ENCODE results near the gene BTBD6. TPM values are rescaled to one million over a fixed set of nuclear protein-coding genes. Genes with fewer than 3 reads are reported as not detected.

Gene BTBD6
- total and polyA plus RNA-seq, 3 experiments from 2014 or later = 16.2 to 55.0 (median 54.1) TPM

GRCh38 chr14:105280525-105280924 is 32.2 kb downstream of the BTBD6 start:
- no peak for DNase-seq
- H3K4me1 ChIP-seq (ENCODE audit: insufficient read depth, low read length) = peaks cover 12% of the 10 kb centered on the region
- ChIA-PET CTCF (interaction anchor here (1.0 kb wide), 1 partner anchor 21 kb away, joined by 3 read pairs; the partner anchor contains the start of gene BRF1), POLR2A (no interaction called here)
- H3K4me3 Mint-ChIP-seq = no peak overlapping the region
- peaks cover 19 to 42% (median 23%) of the 10 kb centered on the region in 3 donors for H3K4me1 Mint-ChIP-seq
- no peaks in the 10 kb centered on the region for H3K27me3 ChIP-seq (ENCODE audit: insufficient read depth, low read length, poor library complexity, severe bottlenecking)
- H3K9me3 ChIP-seq (ENCODE audit: low read length) = no peaks in the 10 kb centered on the region
- H3K36me3 ChIP-seq (ENCODE audit: insufficient read depth, low read length) = no peaks in the 10 kb centered on the region
- no peaks in the 10 kb centered on the region for H3K9me3 Mint-ChIP-seq
- no peaks in the 10 kb centered on the region for H3K27me3 Mint-ChIP-seq
- peaks cover 0 to 29% (median 2%) of the 10 kb centered on the region in 3 donors for H3K36me3 Mint-ChIP-seq
- H3K27ac ChIP-seq (ENCODE audit: low read depth, low read length) = no peak overlapping the region
- H3K27ac Mint-ChIP-seq = no peak overlapping the region
- H3K4me3 ChIP-seq (ENCODE audit: low read length) = no peak overlapping the region

- peaks cover 0 to 33% (median 3%) of the 10 kb centered on the region in 3 donors for H3K36me3 Mint-ChIP-seq
- H3K4me1 Mint-ChIP-seq = peaks cover 19 to 45% (median 26%) of the 10 kb centered on the region in 3 donors
- CTCF ChIA-PET = no interaction called here
- peak in 1 of 5 donors; percentile 35 for DNase-seq
- H3K27me3 ChIP-seq (ENCODE audit: insufficient read depth, low read length, poor library complexity, severe bottlenecking) = no peaks in the 10 kb centered on the region
- no peaks in the 10 kb centered on the region for H3K27me3 Mint-ChIP-seq
- POLR2A ChIA-PET = no interaction called here
- no peaks in the 10 kb centered on the region for H3K36me3 ChIP-seq (ENCODE audit: insufficient read depth, low read length)
- H3K4me1 ChIP-seq (ENCODE audit: insufficient read depth, low read length) = peaks cover 12% of the 10 kb centered on the region
- no peak overlapping the region for H3K4me3 ChIP-seq (ENCODE audit: low read length)
- H3K4me3 Mint-ChIP-seq = peak overlapping the region in 1 of 7 donors; percentile 11
- peak overlapping the region in 3 of 8 donors; percentile 1 to 81 (median 29) for H3K27ac Mint-ChIP-seq
- H3K9me3 Mint-ChIP-seq = no peaks in the 10 kb centered on the region
- no peaks in the 10 kb centered on the region for H3K9me3 ChIP-seq (ENCODE audit: low read length)
- H3K27ac ChIP-seq (ENCODE audit: low read depth, low read length) = no peak overlapping the region
Measured at GRCh38 chr14:105281371-105282097, 33.2 kb downstream of the BTBD6 start.

- peak overlapping the region in 2 of 8 donors; percentile 1 to 81 for H3K27ac Mint-ChIP-seq
- no peaks in the 10 kb centered on the region for H3K27me3 Mint-ChIP-seq
- ChIA-PET CTCF (interaction anchor here (1.0 kb wide), 1 partner anchor 87 kb away, joined by 3 read pairs; no protein-coding TSS in a partner anchor), POLR2A (no interaction called here)
- no peak overlapping the region for H3K4me3 ChIP-seq (ENCODE audit: low read length)
- peaks cover 0 to 33% (median 3%) of the 10 kb centered on the region in 3 donors for H3K36me3 Mint-ChIP-seq
- H3K4me1 Mint-ChIP-seq = peaks cover 19 to 45% (median 26%) of the 10 kb centered on the region in 3 donors
- no peak overlapping the region for H3K4me3 Mint-ChIP-seq
- H3K27me3 ChIP-seq (ENCODE audit: insufficient read depth, low read length, poor library complexity, severe bottlenecking) = no peaks in the 10 kb centered on the region
- no peaks in the 10 kb centered on the region for H3K36me3 ChIP-seq (ENCODE audit: insufficient read depth, low read length)
- no peaks in the 10 kb centered on the region for H3K9me3 Mint-ChIP-seq
- H3K4me1 ChIP-seq (ENCODE audit: insufficient read depth, low read length) = peaks cover 12% of the 10 kb centered on the region
- no peak for DNase-seq
- no peaks in the 10 kb centered on the region for H3K9me3 ChIP-seq (ENCODE audit: low read length)
- H3K27ac ChIP-seq (ENCODE audit: low read depth, low read length) = no peak overlapping the region
Measured at GRCh38 chr14:105282098-105282725, 33.9 kb downstream of the BTBD6 start.

- peak overlapping the region in 1 of 8 donors; percentile 66 for H3K27ac Mint-ChIP-seq
- H3K9me3 Mint-ChIP-seq = no peaks in the 10 kb centered on the region
- no peaks in the 10 kb centered on the region for H3K27me3 Mint-ChIP-seq
Measured at GRCh38 chr14:105283028-105283427, 34.7 kb downstream of the BTBD6 start.

GRCh38 chr14:105283899-105284298 is 35.6 kb downstream of the BTBD6 start:
- Mint-ChIP-seq H3K36me3 (peaks cover 0 to 35% (median 3%) of the 10 kb centered on the region in 3 donors), H3K27ac (peak overlapping the region in 4 of 8 donors; percentile 29 to 66 (median 44)), H3K4me3 (no peak overlapping the region), H3K27me3 (no peaks in the 10 kb centered on the region), H3K9me3 (no peaks in the 10 kb centered on the region), H3K4me1 (peaks cover 20 to 45% (median 30%) of the 10 kb centered on the region in 3 donors)
- Histone ChIP-seq H3K4me3 (ENCODE audit: low read length) (no peak overlapping the region), H3K36me3 (ENCODE audit: insufficient read depth, low read length) (no peaks in the 10 kb centered on the region), H3K9me3 (ENCODE audit: low read length) (no peaks in the 10 kb centered on the region), H3K4me1 (ENCODE audit: insufficient read depth, low read length) (peaks cover 12% of the 10 kb centered on the region), H3K27ac (ENCODE audit: low read depth, low read length) (no peak overlapping the region), H3K27me3 (ENCODE audit: insufficient read depth, low read length, poor library complexity, severe bottlenecking) (no peaks in the 10 kb centered on the region)
- DNase-seq = no peak
- POLR2A ChIA-PET = no interaction called here
- CTCF ChIA-PET = no interaction called here

More at GRCh38 chr14:105283028-105283427, 34.7 kb downstream of the BTBD6 start:
- no peaks in the 10 kb centered on the region for H3K27me3 ChIP-seq (ENCODE audit: insufficient read depth, low read length, poor library complexity, severe bottlenecking)
- ChIA-PET CTCF (interaction anchor here (1.0 kb wide), 1 partner anchor 87 kb away, joined by 3 read pairs; no protein-coding TSS in a partner anchor), POLR2A (no interaction called here)
- Mint-ChIP-seq H3K4me1 (peaks cover 20 to 45% (median 30%) of the 10 kb centered on the region in 3 donors), H3K36me3 (peaks cover 0 to 35% (median 3%) of the 10 kb centered on the region in 3 donors), H3K4me3 (no peak overlapping the region)
- peaks cover 12% of the 10 kb centered on the region for H3K4me1 ChIP-seq (ENCODE audit: insufficient read depth, low read length)
- H3K36me3 ChIP-seq (ENCODE audit: insufficient read depth, low read length) = no peaks in the 10 kb centered on the region
- DNase-seq = no peak
- H3K27ac ChIP-seq (ENCODE audit: low read depth, low read length) = no peak overlapping the region
- H3K9me3 ChIP-seq (ENCODE audit: low read length) = no peaks in the 10 kb centered on the region
- no peak overlapping the region for H3K4me3 ChIP-seq (ENCODE audit: low read length)

GRCh38 chr14:105285174-105285573 is 36.8 kb downstream of the BTBD6 start:
- Histone ChIP-seq H3K4me1 (ENCODE audit: insufficient read depth, low read length) (peaks cover 12% of the 10 kb centered on the region), H3K4me3 (ENCODE audit: low read length) (no peak overlapping the region), H3K27ac (ENCODE audit: low read depth, low read length) (no peak overlapping the region), H3K36me3 (ENCODE audit: insufficient read depth, low read length) (no peaks in the 10 kb centered on the region), H3K9me3 (ENCODE audit: low read length) (no peaks in the 10 kb centered on the region), H3K27me3 (ENCODE audit: insufficient read depth, low read length, poor library complexity, severe bottlenecking) (no peaks in the 10 kb centered on the region)
- POLR2A ChIA-PET = no interaction called here
- CTCF ChIA-PET = no interaction called here
- H3K4me1 Mint-ChIP-seq = peaks cover 20 to 39% (median 30%) of the 10 kb centered on the region in 3 donors
- no peak for DNase-seq
- peaks cover 0 to 31% (median 3%) of the 10 kb centered on the region in 3 donors for H3K36me3 Mint-ChIP-seq
- peak overlapping the region in 1 of 8 donors; percentile 66 for H3K27ac Mint-ChIP-seq
- no peaks in the 10 kb centered on the region for H3K27me3 Mint-ChIP-seq
- H3K4me3 Mint-ChIP-seq = no peak overlapping the region
- H3K9me3 Mint-ChIP-seq = no peaks in the 10 kb centered on the region

- Mint-ChIP-seq H3K27me3 (no peaks in the 10 kb centered on the region), H3K4me1 (peaks cover 25 to 48% (median 38%) of the 10 kb centered on the region in 3 donors)
- CTCF ChIA-PET = no interaction called here
Measured at GRCh38 chr14:105286759-105287144, 38.4 kb downstream of the BTBD6 start.

More at GRCh38 chr14:105286759-105287144, 38.4 kb downstream of the BTBD6 start:
- POLR2A ChIA-PET = no interaction called here
- peaks cover 0 to 29% (median 3%) of the 10 kb centered on the region in 3 donors for H3K36me3 Mint-ChIP-seq
- no peak for DNase-seq
- Histone ChIP-seq H3K36me3 (ENCODE audit: insufficient read depth, low read length) (no peaks in the 10 kb centered on the region), H3K4me3 (ENCODE audit: low read length) (no peak overlapping the region), H3K27ac (ENCODE audit: low read depth, low read length) (no peak overlapping the region), H3K27me3 (ENCODE audit: insufficient read depth, low read length, poor library complexity, severe bottlenecking) (no peaks in the 10 kb centered on the region), H3K9me3 (ENCODE audit: low read length) (no peaks in the 10 kb centered on the region), H3K4me1 (ENCODE audit: insufficient read depth, low read length) (peaks cover 12% of the 10 kb centered on the region)
- no peak overlapping the region for H3K4me3 Mint-ChIP-seq
- H3K9me3 Mint-ChIP-seq = no peaks in the 10 kb centered on the region
- peak overlapping the region in 1 of 8 donors; percentile 12 for H3K27ac Mint-ChIP-seq
